COLO668 (cell line): ENCODE results near the gene ZSCAN30.
A peak's percentile ranks its signal among the peaks of the same experiment; 100 is the strongest.

ENCODE experiments used
- DNase-seq: peaks from one replicate; lab custom pipeline; 2025; ENCODE audit not compliant: unreplicated experiment; lab: John Stamatoyannopoulos, UW

Gene ZSCAN30

DNA sequence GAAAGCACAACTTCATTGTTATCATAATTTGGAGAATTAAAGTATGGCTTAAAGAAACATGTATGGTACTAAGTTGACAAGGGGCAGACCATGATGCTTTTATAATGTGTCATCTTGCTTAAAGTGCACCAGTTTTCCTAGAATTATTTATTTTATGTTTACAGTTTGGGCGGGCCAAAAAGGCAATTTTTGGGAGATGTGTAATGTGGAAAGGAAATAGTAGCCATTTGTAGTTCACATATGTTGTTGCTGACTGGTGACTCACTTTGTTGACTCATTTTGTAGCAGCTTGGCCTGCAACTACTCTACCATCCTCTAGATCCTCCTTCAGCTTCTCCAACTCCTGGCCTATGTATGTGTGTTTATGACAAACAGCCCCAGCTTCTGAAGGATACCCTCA is 7.7 kb downstream of the ZSCAN30 start:
- no peak for DNase-seq

DNA sequence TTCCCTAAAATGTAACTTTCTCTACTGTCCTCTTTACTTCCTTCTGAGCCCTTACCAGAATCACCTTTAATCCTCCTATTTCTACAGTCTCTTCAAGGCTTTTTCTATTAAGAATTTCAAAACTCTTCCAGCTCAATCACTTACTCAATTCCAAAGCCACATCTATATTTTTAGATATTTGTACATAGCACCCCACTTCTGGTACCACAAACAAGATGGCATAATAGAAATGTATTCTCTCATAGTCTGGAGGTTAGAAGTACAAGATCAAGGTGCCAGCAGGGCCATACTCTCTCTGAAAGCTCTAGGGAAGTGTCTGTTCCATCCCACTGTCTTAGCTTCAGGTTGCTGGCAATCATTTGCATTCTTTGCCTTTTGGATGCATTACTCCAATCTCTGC is 11.1 kb downstream of the ZSCAN30 start:
- DNase-seq: no peak

DNA sequence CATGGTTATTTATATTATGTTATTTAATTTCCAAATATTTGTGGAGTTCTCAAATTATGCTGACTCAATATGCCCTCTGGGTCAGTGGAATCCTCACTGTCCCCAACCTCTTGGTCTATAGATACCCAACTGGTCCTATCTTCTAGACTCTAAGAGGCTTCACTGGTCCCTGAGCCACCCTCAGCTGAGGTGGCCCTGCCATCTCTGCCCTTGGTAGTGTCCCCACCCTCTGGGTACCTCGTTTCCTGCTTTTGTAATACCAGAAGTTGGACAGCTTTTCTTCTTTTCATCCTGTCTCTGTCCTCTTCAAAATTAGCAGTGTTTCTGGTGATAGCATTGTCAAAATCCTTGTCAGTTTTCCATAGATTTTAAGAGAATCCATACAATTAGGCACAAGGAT is 11.9 kb downstream of the ZSCAN30 start:
- no peak for DNase-seq

DNA sequence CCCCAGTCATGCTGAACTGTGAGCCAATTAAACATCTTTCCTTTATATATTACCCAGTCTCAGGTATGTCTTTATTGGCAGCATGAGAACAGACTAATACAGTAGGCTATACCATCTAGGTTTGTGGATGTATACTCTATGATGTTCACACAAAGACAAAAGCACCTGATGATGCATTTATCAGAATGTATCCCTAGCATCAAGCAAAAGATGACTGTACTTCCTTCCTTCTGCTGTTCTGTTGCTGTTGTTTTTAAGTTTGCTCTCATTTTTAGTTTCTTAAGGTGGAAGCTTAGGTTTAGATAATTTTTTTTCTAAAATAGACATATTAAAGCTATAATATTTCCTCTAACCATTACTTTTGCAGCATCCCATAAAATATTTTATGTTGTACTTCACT is 12.4 kb downstream of the ZSCAN30 start:
- DNase-seq: no peak

DNA sequence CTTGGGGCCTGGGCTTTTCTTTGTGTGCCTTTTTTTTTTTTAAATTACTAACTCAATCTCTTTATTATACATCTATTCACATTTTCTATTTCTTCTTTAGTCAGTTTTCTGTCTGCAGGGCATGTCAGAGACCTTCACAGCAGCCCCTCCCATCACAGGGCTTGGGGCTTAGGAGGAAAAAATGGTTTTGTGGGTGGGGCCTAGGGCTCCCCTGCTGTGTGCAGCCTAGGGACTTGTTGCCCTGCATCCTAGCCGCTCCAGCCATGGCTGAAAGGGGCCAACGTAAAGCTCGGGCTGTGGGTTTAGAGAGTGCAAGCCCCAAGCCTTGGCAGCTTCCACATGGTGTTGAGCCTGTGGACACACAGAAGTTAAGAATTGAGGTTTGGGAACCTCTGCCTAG is 13.8 kb downstream of the ZSCAN30 start:
- no peak for DNase-seq

DNA sequence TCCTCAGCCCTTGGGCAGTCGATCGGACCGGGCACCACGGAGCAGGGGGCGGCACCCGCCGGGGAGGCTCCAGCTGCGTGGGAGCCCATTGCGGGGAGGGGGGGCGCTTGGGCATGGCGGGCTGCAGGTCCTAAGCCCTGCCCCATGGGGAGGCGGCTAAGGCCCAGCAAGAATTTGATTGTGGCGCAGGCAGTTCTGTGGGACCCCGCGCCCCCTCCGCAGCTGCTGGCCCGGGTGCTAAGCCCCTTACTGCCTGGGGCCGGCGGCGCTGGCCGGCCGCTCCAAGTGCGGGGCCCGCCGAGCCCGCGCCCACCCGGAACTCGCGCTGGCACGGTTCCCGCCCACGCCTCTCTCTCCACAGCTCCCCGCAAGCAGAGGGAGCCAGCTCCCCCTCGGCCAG is 18.4 kb downstream of the ZSCAN30 start:
- DNase-seq: no peak

DNA sequence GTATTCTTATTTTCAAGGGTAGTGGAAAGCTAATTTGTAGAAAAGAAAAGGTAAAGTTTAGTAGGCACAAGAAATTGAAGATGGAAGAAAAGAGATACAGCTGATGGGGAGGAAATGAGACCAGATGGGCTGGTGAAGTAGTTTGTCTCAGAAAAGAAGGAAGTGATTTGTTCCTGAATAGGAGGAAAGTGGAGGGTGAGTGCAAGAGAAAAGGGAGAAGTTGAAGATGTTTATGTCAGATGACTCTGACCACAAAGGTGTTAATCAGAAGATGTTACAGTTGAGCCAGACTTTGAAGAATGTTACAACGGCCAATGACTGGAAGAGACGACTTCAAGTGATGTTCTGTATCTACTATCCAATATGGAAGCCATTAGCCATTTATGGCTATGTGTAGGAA is 21.2 kb downstream of the ZSCAN30 start:
- no peak for DNase-seq

DNA sequence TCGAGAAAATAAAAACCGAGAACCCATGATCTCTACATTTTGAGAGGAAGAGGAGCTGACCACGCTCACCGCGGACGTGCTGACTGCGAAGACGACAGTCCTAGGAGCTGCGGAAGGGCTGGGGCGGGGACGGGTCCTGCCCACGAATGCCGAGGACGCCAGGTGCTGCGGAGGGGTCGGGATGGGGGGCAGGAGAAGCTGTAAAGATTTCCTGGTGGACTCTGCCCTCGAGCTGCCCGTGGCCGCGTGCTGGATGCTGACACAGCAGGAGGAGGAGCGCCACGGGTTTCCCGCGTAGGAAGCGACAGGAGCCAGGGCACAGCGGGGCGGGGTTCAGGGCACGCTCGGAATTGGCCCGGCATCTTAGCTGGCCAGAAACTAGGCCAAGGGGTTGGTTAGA is 22.2 kb downstream of the ZSCAN30 start:
- DNase-seq: no peak

DNA sequence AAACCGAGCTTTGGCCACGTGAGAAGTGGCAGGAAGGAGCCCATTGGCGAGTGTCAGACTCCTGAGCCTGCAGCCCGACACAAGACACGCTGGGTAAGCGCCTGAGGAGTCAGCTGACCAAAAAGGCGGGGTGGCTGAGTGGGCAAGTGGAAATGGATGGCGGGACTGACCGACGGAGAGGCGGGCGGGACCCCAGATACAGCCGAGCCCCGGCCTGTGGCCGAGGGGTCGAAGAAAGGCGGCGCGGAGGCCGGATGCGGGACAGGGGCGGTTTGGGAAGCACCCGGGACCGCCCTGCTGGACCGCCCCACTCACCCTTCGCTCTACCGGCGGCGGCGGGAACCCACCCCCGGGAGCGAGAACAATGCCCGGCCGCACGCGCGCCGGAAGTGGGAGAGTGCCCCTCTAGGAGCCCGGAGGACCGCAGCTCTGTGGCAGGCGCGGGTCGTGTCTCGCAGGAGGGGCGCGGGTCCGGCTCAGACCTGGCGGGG is 22.8 kb downstream of the ZSCAN30 start:
- peak; percentile 81 for DNase-seq

DNA sequence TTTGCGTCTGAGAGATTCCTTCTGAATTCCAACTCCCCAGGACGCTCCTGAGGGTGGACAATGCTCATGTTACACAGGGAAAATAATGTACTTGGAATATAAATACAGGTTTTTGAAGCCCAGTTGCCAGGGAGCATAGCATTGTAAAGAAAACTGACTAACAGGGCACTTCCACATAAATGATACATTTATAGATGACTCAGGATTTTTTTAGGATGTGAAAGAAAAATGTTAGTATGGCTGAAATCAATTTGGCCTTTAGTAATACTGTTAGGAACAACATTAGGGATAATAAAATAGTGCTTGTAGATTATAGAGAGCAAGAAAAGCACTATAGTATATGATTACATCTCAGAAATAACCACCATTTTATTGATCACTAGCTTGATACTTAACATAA is 25.6 kb downstream of the ZSCAN30 start:
- DNase-seq: no peak

DNA sequence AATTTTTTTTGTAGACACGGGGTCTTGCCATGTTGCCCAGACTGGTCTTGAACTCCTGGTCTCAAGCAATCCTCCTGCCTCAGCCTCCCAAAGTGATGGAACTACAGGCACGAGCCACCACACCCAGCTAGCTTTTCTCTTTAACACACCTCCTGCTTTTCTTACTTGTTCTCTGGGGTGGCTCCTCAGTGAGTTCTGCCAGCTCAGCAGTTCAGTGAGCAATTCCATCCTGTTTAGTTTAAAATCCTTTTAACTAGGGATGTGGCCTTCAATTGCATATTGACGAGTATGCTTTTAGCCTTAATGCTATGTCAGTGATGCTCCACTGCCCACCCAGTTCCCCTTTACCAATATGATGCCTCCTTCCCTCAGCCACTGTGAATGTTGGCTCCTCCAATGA is 33.1 kb downstream of the ZSCAN30 start:
- no peak for DNase-seq

DNA sequence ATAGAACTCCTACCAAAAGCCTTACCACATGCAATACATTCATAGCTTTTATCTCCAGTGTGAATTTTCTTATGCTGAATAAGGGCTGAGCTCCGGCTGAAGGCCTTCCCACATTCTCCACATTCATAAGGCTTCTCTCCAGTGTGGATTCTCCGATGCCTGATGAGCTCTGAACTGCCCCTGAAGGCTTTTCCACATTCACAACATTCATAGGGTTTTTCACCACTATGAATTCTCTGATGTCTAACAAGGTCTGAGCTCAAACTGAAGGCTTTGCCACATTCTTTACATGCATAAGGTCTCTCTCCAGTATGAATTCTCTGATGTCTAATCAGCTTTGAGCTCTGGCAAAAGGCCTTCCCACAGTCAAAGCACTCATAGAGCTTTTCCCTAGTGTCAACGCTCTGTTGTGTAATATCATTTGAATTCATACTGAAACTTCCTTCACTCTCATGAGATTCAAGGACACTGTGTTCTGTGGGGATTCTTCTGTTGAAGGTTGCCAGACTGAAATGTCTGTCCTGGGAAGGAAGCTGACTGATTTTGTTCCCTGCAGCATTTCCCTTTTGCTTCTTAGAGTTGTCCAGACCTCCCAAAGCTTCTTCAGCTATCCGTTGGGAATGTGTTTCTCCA is 36.3 kb downstream of the ZSCAN30 start:
- no peak for DNase-seq

DNA sequence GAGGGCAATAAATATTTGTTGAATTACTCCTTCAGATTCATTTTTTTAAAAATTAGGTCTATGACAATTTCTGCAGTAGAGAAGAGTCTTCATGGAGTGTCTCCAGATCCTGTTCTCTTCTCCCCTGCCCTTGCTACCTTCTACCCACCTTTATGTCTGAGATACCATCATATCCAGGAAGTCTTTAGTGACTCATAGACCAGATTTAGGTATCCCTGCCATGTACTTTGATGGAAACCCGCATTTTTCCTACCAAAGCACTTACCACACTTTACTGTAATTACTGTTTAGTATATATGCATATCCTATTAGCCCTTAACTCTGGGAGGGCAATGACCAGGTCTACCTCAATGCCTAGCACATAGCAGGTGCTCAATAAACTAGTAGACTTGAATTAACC is 37.6 kb downstream of the ZSCAN30 start:
- DNase-seq: no peak

DNA sequence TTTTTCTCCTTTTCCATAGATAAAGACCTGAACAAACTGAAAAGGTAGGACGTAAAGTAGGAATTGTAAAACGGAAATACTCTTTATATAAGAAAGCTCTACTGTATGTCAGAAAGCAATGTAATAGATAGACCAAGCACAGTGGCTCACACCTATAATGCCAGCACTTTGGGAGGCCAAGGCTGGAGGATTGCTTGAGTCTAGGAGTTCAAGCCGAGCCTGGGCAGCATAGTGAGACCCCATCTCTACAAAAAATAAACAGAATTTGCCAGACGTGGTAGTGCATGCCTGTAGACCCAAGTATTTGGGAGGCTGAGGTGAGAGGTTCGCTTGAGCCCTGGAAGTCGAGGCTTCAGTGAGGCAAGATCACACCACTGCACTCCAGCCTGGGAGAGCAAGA is 41.6 kb downstream of the ZSCAN30 start:
- DNase-seq: no peak

DNA sequence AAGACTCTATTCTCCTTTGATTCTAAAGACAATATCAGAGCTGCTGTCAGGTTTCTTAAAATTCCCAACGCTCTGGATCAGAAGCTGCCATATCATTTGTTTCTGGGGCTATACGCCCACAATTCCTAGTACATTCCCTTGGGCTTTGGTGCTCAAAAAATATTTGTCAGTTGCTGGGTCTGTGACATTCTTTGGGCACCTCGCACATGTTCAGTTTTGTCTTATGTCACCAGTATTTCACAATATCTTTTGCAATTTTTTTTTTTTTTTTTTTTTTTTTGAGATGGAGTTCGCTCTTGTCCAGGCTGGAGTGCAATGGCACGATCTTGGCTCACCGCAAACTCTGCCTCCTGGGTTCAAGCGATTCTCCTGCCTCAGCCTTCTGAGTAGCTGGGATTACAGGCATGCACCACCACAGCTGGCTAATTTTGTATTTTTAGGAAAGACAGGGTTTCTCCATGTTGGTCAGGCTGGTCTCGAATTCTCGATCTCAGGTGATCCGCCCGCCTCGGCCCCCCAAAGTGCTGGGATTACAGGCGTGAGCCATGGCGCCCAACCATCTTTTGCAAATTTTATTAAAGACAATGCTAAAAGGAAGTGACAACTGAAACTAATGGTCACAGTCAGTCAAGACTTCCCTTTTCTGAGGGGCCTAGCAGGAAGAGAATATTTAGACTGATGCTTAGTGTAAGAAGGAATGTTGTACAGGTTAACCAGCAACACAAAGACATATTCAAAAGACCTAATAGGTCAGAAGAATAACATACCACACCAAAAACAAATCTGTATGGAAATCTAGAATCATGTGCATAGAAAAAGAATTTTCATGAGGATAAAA is 42.4 kb downstream of the ZSCAN30 start:
- no peak for DNase-seq

DNA sequence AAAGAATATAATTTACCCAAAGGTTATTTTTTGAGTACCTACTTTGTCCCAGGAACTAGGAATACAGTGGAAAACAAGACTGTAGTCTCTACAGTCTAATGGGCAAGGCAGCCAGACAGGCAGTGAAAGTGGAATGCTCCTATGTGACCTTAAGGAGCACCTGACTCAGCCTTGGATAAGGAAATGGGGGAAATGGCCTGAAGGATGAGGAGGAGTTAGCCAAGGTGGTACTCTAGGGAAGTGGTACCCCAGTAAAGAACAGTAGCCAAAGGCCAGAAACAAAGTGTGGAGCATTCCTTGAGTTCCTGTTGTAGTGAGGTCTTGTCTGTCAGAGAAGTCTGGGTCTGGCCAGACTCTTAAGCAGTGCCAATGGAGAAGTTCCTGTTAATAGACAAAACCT is 43.2 kb downstream of the ZSCAN30 start:
- DNase-seq: no peak

DNA sequence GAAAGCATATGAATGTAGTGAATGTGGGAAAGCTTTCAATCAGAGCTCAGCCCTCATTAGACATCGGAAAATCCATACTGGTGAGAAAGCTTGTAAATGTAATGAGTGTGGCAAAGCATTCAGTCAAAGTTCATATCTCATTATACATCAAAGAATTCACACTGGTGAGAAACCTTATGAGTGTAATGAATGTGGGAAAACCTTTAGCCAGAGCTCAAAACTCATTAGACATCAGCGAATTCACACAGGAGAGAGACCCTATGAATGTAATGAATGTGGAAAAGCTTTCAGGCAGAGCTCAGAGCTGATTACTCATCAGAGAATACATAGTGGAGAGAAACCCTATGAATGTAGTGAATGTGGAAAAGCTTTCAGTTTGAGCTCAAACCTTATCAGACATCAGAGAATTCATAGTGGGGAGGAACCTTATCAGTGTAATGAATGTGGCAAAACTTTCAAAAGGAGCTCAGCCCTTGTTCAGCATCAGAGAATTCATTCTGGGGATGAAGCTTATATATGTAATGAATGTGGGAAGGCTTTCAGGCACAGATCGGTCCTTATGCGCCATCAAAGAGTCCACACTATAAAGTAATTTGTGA is 44.2 kb downstream of the ZSCAN30 start:
- DNase-seq: no peak

DNA sequence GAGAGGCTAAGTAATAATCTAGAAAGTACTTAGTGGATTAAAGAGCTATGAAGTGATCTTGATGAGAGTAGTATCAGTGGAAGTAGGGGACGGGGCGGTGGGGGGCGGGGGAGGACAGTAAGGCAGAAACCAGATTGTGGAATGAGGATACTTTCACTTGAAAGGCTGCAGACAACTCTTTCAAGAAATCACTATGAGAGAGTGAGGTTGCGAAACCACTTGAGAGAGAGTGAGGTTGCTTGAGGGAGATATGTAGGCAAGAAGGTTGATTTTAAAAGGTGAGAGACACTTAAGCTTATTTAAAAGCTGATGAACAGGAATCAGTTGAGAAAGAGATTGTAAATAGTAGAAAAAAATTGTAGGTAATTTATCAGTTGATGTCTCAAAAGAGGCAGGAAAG is 45.4 kb downstream of the ZSCAN30 start:
- no peak for DNase-seq

DNA sequence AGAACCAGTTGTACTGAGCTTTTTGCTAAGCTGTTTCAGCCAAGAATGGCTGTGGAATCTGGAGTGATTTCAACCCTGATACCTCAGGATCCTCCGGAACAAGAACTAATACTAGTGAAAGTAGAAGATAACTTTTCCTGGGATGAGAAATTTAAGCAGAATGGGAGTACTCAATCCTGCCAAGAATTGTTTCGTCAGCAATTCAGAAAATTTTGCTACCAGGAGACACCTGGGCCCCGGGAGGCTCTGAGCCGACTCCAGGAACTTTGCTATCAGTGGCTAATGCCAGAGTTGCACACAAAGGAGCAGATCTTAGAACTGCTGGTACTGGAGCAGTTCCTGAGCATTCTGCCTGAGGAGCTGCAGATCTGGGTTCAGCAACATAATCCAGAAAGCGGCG is 47.6 kb downstream of the ZSCAN30 start:
- no peak for DNase-seq

DNA sequence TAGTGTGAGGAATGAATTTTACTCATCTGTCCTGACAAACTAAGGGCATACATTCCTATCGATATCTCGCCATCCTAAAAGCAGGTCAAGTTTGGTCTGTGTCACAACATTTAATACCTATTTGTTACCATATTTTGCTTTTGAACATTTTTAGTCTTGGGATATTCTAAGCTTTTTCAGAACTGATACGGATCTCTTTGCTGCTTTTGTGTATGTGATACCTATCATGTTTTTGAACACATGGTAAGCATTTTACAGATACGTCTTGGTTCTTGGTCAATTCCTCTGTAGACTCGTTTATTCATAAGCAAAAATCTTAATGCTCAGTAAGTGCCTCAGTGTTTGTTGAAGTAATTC is 48.6 kb downstream of the ZSCAN30 start:
- DNase-seq: no peak

DNA sequence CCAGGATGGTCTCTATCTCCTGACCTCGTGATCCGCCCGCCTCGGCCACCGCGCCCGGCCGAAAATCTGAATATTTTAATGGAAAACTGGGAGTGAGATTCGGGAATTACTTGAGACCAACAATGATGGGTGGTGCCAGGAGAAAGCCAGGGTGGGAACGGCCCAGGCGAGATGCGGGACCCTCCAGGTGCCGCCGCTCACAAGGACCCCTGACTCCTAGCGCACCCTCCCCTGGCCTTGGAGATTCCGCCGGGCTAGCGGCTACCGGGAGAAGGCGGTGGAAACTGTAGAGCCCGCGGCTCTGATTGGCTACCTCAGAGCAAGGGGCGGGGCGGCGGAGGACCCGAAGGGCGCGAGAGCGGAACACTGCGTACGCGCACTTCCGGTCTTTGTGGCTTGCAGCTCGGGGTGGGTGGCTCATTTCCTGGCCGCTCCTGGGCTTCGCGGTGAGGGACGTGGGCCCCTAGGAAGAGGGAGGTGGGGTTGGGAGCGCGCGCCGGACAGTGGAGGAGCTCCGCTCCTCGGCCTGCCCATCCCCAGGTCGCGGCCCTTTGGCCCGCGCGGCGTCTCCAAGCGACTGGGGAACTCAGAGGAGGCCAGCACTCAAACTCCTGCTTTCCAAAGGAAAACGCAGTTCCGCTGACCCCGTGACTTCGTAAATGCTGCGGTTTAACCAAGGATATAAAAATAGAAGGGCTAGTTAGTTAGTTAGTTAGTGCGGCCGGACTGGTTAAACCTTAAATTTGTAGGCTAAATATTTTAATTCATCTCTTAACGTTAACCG is 49.2 kb downstream of the ZSCAN30 start, which contains the start of gene ZNF397:
Gene ZNF397 (plus strand): TSS at position 371 of the 784 bp plus-strand sequence. CDS start 1,437 bp downstream, outside the sequence.
- peak; percentile 99 for DNase-seq
